Trophoblast cell (in vitro differentiated cells and primary cell): ENCODE data around the gene ZNF316.

Experiments
- DNase-seq, 2 donors: peaks; one replicate each; pipeline ENCODE4 v3.0.0-alpha.2; 2016
- H2AFZ ChIP-seq: 2 replicates; pipeline ENCODE4 v1.6.1; 2013; ENCODE audit warnings: low read length, moderate library complexity, mild to moderate bottlenecking; ENCODE audit not compliant: insufficient read depth, poor library complexity
- H2AK5ac ChIP-seq: 2 replicates; pipeline ENCODE4 v1.6.1; 2013; ENCODE audit warnings: mild to moderate bottlenecking, low read length
- H2BK120ac ChIP-seq: 2 replicates; pipeline ENCODE4 v1.6.1; 2013; ENCODE audit warnings: low read length, mild to moderate bottlenecking, moderate library complexity; ENCODE audit not compliant: insufficient read depth, poor library complexity
- H2BK12ac ChIP-seq: 2 replicates; pipeline ENCODE4 v1.6.1; 2013; ENCODE audit warnings: mild to moderate bottlenecking, low read length, moderate library complexity
- H2BK5ac ChIP-seq: 2 replicates; pipeline ENCODE4 v1.6.1; 2013; ENCODE audit warnings: low read length, low read depth, moderate library complexity, mild to moderate bottlenecking; ENCODE audit not compliant: poor library complexity
- H3K14ac ChIP-seq: 2 replicates; pipeline ENCODE4 v1.6.1; 2013; ENCODE audit warnings: mild to moderate bottlenecking, low read length
- H3K18ac ChIP-seq: 2 replicates; pipeline ENCODE4 v1.6.1; 2013; ENCODE audit warnings: mild to moderate bottlenecking, low read length
- H3K23ac ChIP-seq: 2 replicates; pipeline ENCODE4 v1.6.1; 2013; ENCODE audit warnings: low read length
- H3K27ac ChIP-seq: 2 replicates; pipeline ENCODE4 v1.5.1; 2013; ENCODE audit warnings: low read depth, mild to moderate bottlenecking, inconsistent platforms, low read length, moderate library complexity
- H3K27me3 ChIP-seq: 2 replicates; pipeline ENCODE4 v1.6.1; 2013; ENCODE audit warnings: inconsistent platforms, mild to moderate bottlenecking, low read length, moderate library complexity; ENCODE audit not compliant: insufficient read depth
- H3K36me3 ChIP-seq, 2 experiments: 1 replicate in 1 of 2; 2 replicates in 1 of 2; pipeline ENCODE4 v1.6.1; 2013; ENCODE audit warnings: low read length in 2 of 2, mild to moderate bottlenecking in 2 of 2, moderate library complexity in 1 of 2; ENCODE audit not compliant: insufficient read depth in 2 of 2, control insufficient read depth in 1 of 2
- H3K4ac ChIP-seq: 2 replicates; pipeline ENCODE4 v1.6.1; 2013; ENCODE audit warnings: low read depth, mild to moderate bottlenecking, low read length, moderate library complexity
- H3K4me1 ChIP-seq, 2 experiments: 1 replicate in 1 of 2; 2 replicates in 1 of 2; pipeline ENCODE4 v1.6.1; 2013; ENCODE audit warnings: low read length in 2 of 2, mild to moderate bottlenecking in 2 of 2, moderate library complexity in 1 of 2; ENCODE audit not compliant: insufficient read depth in 2 of 2, control insufficient read depth in 1 of 2
- H3K4me2 ChIP-seq: 2 replicates; pipeline ENCODE4 v1.6.1; 2013; ENCODE audit warnings: inconsistent platforms, mild to moderate bottlenecking, low read length, moderate library complexity
- H3K4me3 ChIP-seq: 2 replicates; pipeline ENCODE4 v1.5.1; 2013; ENCODE audit warnings: mild to moderate bottlenecking, low read depth, low read length, inconsistent platforms
- H3K79me1 ChIP-seq: one replicate; pipeline ENCODE4 v1.6.1; 2013; ENCODE audit warnings: low read length
- H3K79me2 ChIP-seq: 2 replicates; pipeline ENCODE4 v1.6.1; 2013; ENCODE audit warnings: low read length, mild to moderate bottlenecking; ENCODE audit not compliant: control insufficient read depth, insufficient read depth, poor library complexity
- H3K9ac ChIP-seq: 2 replicates; pipeline ENCODE4 v1.6.1; 2013; ENCODE audit warnings: mild to moderate bottlenecking, low read length
- H3K9me3 ChIP-seq: 2 replicates; pipeline ENCODE4 v1.6.1; 2013; ENCODE audit warnings: low read depth, mild to moderate bottlenecking, control low read depth, inconsistent platforms, low read length; ENCODE audit not compliant: insufficient read depth
- H4K12ac ChIP-seq: 2 replicates; pipeline ENCODE4 v1.6.1; 2013; ENCODE audit warnings: low read depth, mild to moderate bottlenecking, low read length, moderate library complexity
- H4K8ac ChIP-seq: 2 replicates; pipeline ENCODE4 v1.6.1; 2013; ENCODE audit warnings: low read depth, mild to moderate bottlenecking, low read length, moderate library complexity
- H4K91ac ChIP-seq: one replicate; pipeline ENCODE4 v1.6.1; 2013; ENCODE audit warnings: low read depth, mild to moderate bottlenecking, low read length, moderate library complexity
- WGBS: extraction: QIAGEN DNeasy Blood & Tissue Kit; methylation state at CpG from one replicate; pipeline ENCODE4 v1.1.7; 2013; ENCODE audit warnings: missing lambda C conversion rate; ENCODE audit not compliant: insufficient read length, insufficient coverage; ENCODE audit errors: extremely low coverage; 5-methylcytosine and 5-hydroxymethylcytosine counted together

The ZNF316 gene

DNA sequence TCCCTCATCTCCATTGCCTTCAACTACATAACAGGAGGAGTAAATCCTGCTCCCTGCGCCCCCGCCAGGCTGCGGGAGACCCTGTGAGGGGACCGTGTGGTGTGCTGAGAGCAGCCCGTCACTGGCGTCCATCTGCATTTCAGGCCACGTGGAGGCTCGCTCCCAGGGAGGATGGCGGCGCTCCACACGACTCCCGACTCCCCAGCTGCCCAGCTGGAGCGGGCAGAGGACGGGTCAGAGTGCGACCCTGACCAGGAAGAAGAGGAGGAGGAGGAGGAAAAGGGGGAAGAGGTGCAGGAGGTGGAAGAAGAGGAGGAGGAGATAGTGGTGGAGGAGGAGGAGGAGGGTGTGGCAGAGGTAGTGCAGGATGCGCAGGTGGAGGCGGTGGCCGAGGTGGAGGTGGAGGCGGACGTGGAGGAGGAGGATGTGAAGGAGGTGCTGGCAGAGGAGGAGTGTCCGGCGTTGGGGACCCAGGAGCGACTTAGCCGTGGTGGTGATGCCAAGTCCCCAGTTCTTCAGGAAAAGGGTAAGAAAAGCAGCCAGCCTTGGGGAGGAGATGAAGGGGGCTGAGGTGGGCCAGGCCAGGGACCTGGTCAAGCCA lies 5.2 kb downstream of the ZNF316 start:
- WGBS, result no CpG with 5 or more reads among the region's 24 CpGs
- Histone ChIP-seq H3K18ac (no peak overlapping the region), H3K4me1 (peaks cover 5% of the 10 kb centered on the region in 2 experiments), H3K79me1 (peaks cover 2% of the 10 kb centered on the region), H4K8ac (no peak overlapping the region), H3K14ac (no peak overlapping the region), H3K36me3 (peaks cover 64 to 75% of the 10 kb centered on the region in 2 experiments), H3K27ac (no peak overlapping the region), H2AFZ (no peak overlapping the region), H2BK5ac (no peak overlapping the region), H3K79me2 (peaks cover 3% of the 10 kb centered on the region), H4K91ac (no peak overlapping the region), H3K9ac (no peak overlapping the region), H2AK5ac (no peak overlapping the region), H3K27me3 (no peaks in the 10 kb centered on the region), H2BK12ac (no peak overlapping the region), H3K4me3 (no peak overlapping the region), H3K4me2 (no peak overlapping the region), H3K4ac (no peak overlapping the region), H3K23ac (no peak overlapping the region), H2BK120ac (no peak overlapping the region), H4K12ac (no peak overlapping the region), H3K9me3 (no peaks in the 10 kb centered on the region)
- no peak for DNase-seq

DNA sequence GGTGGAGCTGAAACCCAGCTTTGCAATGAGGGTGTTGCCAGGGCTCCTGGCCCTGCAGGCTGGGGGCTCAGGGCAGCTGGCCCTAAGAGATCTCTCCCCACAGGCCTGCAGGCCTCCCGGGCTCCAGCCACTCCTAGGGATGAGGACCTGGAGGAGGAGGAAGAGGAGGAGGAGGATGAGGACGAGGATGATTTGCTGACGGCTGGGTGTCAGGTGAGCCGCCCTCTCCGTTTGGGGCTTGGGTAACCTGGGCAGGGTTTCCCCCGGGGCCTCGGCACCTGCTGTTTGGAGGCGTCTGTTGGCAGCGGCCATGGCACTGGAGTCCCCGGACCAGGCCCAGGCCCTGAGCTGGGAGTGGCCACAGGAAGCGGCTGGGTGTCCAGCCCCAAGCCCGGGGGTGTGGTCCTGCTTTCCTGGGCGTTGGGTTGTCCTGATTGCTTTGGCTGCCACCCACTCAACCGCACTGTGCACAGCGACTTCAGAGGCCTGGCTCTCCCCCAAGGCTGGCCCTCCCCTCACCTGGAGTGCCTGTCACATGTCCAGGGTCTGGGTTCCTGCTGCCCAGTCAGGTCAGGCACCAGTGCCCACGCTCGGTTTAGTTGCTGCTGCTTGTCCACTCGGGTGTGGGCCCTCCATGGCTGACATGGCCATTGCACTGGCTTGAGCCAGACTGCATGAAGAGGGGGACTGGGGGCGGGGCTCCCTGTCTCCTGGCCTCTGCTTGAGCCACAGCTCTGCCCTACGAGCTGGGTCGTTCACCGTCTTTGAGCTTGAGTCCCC lies 5.9 kb downstream of the ZNF316 start:
- Histone ChIP-seq H3K4me3 (no peak overlapping the region), H3K36me3 (peaks cover 71 to 82% of the 10 kb centered on the region in 2 experiments), H3K9me3 (no peaks in the 10 kb centered on the region), H2AFZ (no peak overlapping the region), H3K79me2 (no peaks in the 10 kb centered on the region), H3K27ac (no peak overlapping the region), H3K9ac (no peak overlapping the region), H3K23ac (no peak overlapping the region), H3K4me1 (peaks cover 2 to 3% of the 10 kb centered on the region in 2 experiments), H4K12ac (no peak overlapping the region), H3K4me2 (no peak overlapping the region), H2BK12ac (no peak overlapping the region), H3K27me3 (no peaks in the 10 kb centered on the region), H3K14ac (no peak overlapping the region), H4K91ac (no peak overlapping the region), H3K4ac (no peak overlapping the region), H2BK5ac (no peak overlapping the region), H4K8ac (no peak overlapping the region), H3K79me1 (no peaks in the 10 kb centered on the region), H2AK5ac (no peak overlapping the region), H3K18ac (no peak overlapping the region), H2BK120ac (no peak overlapping the region)
- no peak for DNase-seq
- no CpG with 5 or more reads among the region's 22 CpGs for WGBS

DNA sequence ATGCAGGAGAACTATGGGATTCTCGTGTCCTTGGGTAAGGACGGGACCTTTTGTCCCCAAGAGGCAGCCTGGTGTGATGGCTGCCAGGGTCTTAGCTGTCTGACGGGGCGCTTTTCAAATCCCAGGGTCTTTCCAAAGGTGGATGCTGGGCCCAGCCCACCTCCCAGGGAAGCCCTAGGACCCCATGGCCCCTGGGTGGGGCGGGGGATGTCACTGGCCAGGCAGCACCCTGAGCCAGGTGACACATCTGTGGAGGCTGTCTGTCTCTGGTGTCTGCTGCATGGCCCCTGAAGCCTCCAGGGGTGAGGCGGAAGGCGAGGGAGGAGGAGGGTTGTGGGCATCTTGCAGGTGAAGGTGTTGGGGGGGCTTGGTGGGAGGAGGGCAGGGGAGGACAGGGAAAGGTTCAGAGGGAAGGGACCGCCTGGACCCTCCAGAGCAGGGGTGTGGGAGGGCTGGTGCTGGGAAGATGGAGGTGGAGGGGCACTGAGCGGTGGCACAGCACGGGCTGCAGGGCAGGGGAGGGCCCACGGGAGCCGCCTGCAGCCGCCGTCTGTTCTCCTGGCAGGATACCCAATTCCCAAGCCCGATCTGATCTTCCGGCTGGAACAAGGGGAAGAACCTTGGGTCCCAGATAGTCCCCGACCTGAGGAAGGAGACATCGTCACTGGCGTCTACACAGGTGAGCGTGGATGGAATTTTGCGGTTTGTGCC lies 7.0 kb downstream of the ZNF316 start:
- Histone ChIP-seq H2AK5ac (no peak overlapping the region), H3K79me1 (no peaks in the 10 kb centered on the region)
- WGBS, result no CpG with 5 or more reads among the region's 21 CpGs

DNA sequence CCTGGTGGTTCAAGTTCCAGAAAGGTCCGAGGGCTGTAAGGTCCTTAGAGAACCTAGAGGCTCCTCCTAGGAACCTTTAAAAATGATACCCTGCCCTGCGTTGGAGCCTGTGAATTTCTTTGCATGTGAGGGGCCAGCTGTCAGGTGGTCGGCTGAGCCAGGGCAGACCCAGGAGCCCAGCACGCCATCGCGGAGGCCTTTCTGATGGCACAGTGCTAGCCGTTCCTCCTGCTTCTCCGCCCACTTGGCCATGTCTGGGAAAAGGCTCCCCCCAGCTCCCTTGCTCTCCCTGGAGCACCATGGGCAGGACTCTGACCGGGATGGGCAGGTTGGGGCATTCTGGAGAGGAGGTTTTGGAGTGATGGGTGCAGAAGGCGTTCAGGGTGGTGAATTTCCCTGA lies 7.6 kb downstream of the ZNF316 start:
- H3K36me3 ChIP-seq, result peaks cover 84 to 87% of the 10 kb centered on the region in 2 experiments
- WGBS, result no CpG with 5 or more reads among the region's 10 CpGs
- peaks cover 3% of the 10 kb centered on the region for H3K9me3 ChIP-seq
- no peak overlapping the region for H2BK5ac ChIP-seq
- H3K4me3 ChIP-seq, result no peak overlapping the region
- H3K18ac ChIP-seq, result no peak overlapping the region
- no peak overlapping the region for H3K14ac ChIP-seq
- no peaks in the 10 kb centered on the region for H3K27me3 ChIP-seq
- H2AK5ac ChIP-seq, result no peak overlapping the region
- DNase-seq, result no peak
- no peak overlapping the region for H2BK12ac ChIP-seq
- no peak overlapping the region for H3K27ac ChIP-seq
- no peak overlapping the region for H2BK120ac ChIP-seq
- no peaks in the 10 kb centered on the region for H3K79me1 ChIP-seq
- no peaks in the 10 kb centered on the region for H3K4me1 ChIP-seq
- no peak overlapping the region for H4K91ac ChIP-seq
- H3K4ac ChIP-seq, result no peak overlapping the region
- no peak overlapping the region for H3K9ac ChIP-seq
- H2AFZ ChIP-seq, result no peak overlapping the region
- no peaks in the 10 kb centered on the region for H3K79me2 ChIP-seq
- no peak overlapping the region for H3K23ac ChIP-seq
- no peak overlapping the region for H4K8ac ChIP-seq
- no peak overlapping the region for H3K4me2 ChIP-seq
- no peak overlapping the region for H4K12ac ChIP-seq

More for the DNA sequence above, 7.0 kb downstream of the ZNF316 start:
- Histone ChIP-seq H3K4ac (no peak overlapping the region), H2BK5ac (no peak overlapping the region), H4K12ac (no peak overlapping the region), H3K27ac (no peak overlapping the region), H3K4me1 (no peaks in the 10 kb centered on the region), H3K14ac (no peak overlapping the region), H3K27me3 (no peaks in the 10 kb centered on the region), H3K36me3 (peaks cover 81 to 89% of the 10 kb centered on the region in 2 experiments), H4K8ac (no peak overlapping the region), H3K9me3 (peaks cover 3% of the 10 kb centered on the region), H2AFZ (no peak overlapping the region), H3K23ac (no peak overlapping the region), H4K91ac (no peak overlapping the region), H3K79me2 (no peaks in the 10 kb centered on the region), H3K4me3 (no peak overlapping the region), H3K18ac (no peak overlapping the region), H2BK120ac (no peak overlapping the region), H2BK12ac (no peak overlapping the region), H3K4me2 (no peak overlapping the region), H3K9ac (no peak overlapping the region)
- no peak for DNase-seq
